SJCRH30 (cell line): ENCODE measurements around the gene KAT2A. TPM values are rescaled to one million over a fixed set of nuclear protein-coding genes. Genes with fewer than 3 reads are reported as not detected.

Source experiments
- DNase-seq, 2 experiments: peaks; one replicate each; pipeline ENCODE4 v3.0.0-alpha.2; 2015 to 2020
- H3K27ac ChIP-seq: fragments of 250-450 bp; sonication (Bioruptor Pico); 2 replicates; pipeline ENCODE4 v1.5.1; 2020; ENCODE audit warnings: mild to moderate bottlenecking, moderate library complexity
- H3K27me3 ChIP-seq: fragments of 250-450 bp; sonication (Bioruptor Pico); 2 replicates; pipeline ENCODE4 v1.5.1; 2020; ENCODE audit warnings: mild to moderate bottlenecking, moderate library complexity
- H3K36me3 ChIP-seq: fragments of 250-450 bp; sonication (Bioruptor Pico); 2 replicates; pipeline ENCODE4 v1.5.1; 2020; ENCODE audit warnings: mild to moderate bottlenecking, moderate library complexity
- H3K4me1 ChIP-seq: fragments of 250-450 bp; sonication (Bioruptor Pico); 2 replicates; pipeline ENCODE4 v1.5.1; 2020; ENCODE audit warnings: mild to moderate bottlenecking, moderate library complexity
- H3K4me3 ChIP-seq: fragments of 250-450 bp; sonication (Bioruptor Pico); 2 replicates; pipeline ENCODE4 v1.5.1; 2020; ENCODE audit warnings: mild to moderate bottlenecking, moderate library complexity
- H3K9me3 ChIP-seq: fragments of 250-450 bp; sonication (Bioruptor Pico); replicated peaks from 2 replicates; pipeline ENCODE4 v1.5.1; 2020; ENCODE audit warnings: mild to moderate bottlenecking, moderate library complexity
- total RNA-seq: library from RNA; depleted of rRNA; stranded (reverse); fragments of >200 nt; shearing (Covaris generic); gene quantifications from 2 replicates; pipeline ENCODE4 v1.2.3, GENCODE V29; 2014

The KAT2A gene
- total RNA-seq, 1 experiment from 2014 or later, result 27.2 TPM

DNA sequence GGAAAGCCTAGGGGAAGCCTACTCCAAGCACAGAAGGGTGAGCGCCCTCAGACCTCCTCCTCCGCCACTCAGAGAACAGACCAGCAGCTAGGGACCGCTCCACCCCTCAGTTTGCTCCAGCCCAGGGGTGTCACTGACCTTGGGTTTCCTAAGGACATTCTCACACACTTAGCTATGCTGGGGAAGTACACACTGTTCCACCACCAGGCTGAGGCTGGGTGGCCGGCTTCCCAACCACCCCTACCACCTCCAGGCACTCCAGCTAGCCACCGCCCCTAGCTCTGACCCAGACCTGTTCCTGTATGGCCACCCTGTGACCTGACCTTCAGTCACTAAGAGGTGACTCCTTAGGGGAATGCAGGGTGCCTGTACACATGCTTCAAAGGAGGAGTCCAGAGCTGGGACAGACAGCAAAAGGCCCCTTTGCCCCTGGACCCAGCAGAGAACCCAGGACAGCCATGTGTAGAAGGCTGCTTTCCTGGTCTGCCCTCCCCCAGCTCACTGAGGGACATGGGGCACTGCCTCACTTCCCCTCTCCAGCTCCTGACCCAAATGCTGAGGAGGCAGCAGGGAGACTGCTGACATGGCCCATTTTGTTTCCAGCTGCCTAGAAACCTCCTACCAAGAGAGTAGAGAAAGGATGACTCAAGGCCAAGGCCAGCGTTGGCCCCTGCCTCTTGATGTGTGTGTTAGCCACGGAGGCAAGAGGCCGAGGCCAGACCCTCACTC, 8.1 kb upstream of the KAT2A start:
- Histone ChIP-seq H3K4me1 (peaks cover 17% of the 10 kb centered on the region), H3K27me3 (no peaks in the 10 kb centered on the region), H3K27ac (no peak overlapping the region), H3K36me3 (peaks cover 19% of the 10 kb centered on the region), H3K9me3 (no peaks in the 10 kb centered on the region), H3K4me3 (no peak overlapping the region)
- DNase-seq, result no peak

DNA sequence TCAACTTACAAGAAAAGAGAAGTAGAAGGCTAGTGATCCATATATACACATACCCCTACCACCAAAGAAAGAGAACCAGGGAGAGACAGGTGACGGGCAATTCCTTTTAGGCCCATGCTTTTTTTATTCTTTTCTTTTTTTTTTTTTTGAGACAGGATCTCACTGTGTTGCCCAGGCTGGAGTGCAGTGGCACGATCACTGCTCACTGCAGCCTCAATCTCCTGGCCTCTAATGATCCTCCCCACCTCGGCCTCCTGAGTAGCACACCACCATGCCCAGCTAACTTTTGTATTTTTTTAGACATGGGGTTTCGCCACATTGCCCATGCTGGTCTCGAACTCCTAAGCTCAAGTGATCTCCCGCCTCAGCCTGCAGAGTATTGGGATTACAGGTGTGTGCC, 6.2 kb upstream of the KAT2A start:
- Histone ChIP-seq H3K4me1 (peaks cover 3% of the 10 kb centered on the region; the same call in 1 of the 2 replicates), H3K27ac (no peak overlapping the region), H3K27me3 (no peaks in the 10 kb centered on the region), H3K4me3 (no peak overlapping the region), H3K36me3 (peaks cover 23% of the 10 kb centered on the region), H3K9me3 (no peaks in the 10 kb centered on the region)
- no peak for DNase-seq

GRCh38 chr17:42126836-42127235, 5.7 kb upstream of the KAT2A start:
- DNase-seq, result no peak
- Histone ChIP-seq H3K27me3 (no peaks in the 10 kb centered on the region), H3K27ac (no peak overlapping the region), H3K4me1 (no peaks in the 10 kb centered on the region), H3K9me3 (no peaks in the 10 kb centered on the region), H3K4me3 (no peak overlapping the region), H3K36me3 (peaks cover 23% of the 10 kb centered on the region)

- no peak overlapping the region for H3K4me3 ChIP-seq
- no peaks in the 10 kb centered on the region for H3K9me3 ChIP-seq
- no peaks in the 10 kb centered on the region for H3K27me3 ChIP-seq
- no peak overlapping the region for H3K27ac ChIP-seq
- H3K36me3 ChIP-seq, result peaks cover 23% of the 10 kb centered on the region
- H3K4me1 ChIP-seq, result peaks cover under 1% of the 10 kb centered on the region; the same call in 1 of the 2 replicates
- no peak for DNase-seq
Observed at GRCh38 chr17:42125565-42125964, 4.4 kb upstream of the KAT2A start.

DNA sequence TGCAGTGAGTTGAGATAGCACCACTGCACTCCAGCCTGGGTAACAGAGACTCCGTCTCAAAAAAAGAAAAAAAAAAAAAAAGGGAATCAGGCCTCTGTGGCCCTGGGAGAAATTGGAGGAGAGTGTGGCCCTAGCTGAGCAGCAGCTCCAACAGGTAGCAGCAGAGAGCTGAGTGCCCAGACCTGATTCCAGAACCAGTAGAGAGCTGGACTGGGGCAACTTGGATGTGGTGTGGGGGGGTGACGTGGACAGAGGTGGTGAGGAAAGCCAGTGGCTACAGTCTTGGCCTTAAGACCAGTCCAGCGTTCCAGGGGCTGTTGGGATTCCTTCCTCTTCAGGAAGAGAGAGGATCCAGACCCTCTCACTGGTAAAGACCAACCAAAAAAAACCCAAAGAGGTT, 3.1 kb upstream of the KAT2A start:
- no peak overlapping the region for H3K4me3 ChIP-seq
- no peaks in the 10 kb centered on the region for H3K9me3 ChIP-seq
- DNase-seq, result no peak
- H3K27ac ChIP-seq, result no peak overlapping the region
- peaks cover 8% of the 10 kb centered on the region; the same call in 1 of the 2 replicates for H3K4me1 ChIP-seq
- peaks cover 16% of the 10 kb centered on the region for H3K36me3 ChIP-seq
- no peaks in the 10 kb centered on the region for H3K27me3 ChIP-seq

GRCh38 chr17:42122371-42123303, 1.5 kb upstream of the KAT2A start, which contains the start of gene HSPB9:
Gene HSPB9 (plus strand): TSS chr17:42122804. CDS start chr17:42122851, 47 bp downstream.
- Histone ChIP-seq H3K36me3 (peaks cover 12% of the 10 kb centered on the region), H3K4me3 (no peak within 1 kb of the TSS), H3K27me3 (no peaks in the 10 kb centered on the region), H3K9me3 (no peaks in the 10 kb centered on the region), H3K27ac (no peak within 1 kb of the TSS), H3K4me1 (peaks cover 8% of the 10 kb centered on the region; the same call in 1 of the 2 replicates)
- DNase-seq, result no peak

DNA sequence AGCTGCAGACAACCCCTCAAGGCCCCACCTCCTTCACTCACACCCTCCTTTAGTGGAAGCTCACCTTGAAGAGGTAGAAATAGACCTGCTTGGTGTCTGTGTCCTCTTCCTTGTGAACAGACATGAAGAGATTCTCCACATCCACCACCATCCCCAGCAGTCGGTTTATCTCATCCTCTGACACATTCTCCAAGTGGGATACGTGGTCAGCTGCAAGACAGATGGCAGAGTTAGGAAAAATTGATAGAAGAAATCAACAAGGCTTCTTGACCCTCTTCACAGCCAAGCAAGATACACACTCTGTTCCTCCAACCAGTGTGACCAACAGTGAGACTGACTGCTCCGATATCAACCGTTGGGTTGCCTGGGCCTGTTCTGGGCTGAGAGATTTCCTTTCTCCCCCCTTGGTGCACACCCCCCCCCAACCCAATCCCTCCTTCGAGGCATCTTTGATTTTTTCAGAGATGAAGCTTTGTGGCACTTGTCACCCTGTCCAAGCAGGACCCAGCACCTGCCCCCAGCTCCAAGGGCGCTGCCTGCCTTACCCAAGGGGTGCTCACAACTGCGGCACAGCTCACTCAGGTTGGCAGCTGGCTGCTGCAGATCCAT, 902 bp downstream of the KAT2A start:
- Histone ChIP-seq H3K9me3 (no peaks in the 10 kb centered on the region), H3K4me3 (peak overlapping the region; percentile 61), H3K4me1 (peaks cover 8% of the 10 kb centered on the region; the same call in 1 of the 2 replicates), H3K27ac (no peak overlapping the region), H3K36me3 (peaks cover 14% of the 10 kb centered on the region), H3K27me3 (no peaks in the 10 kb centered on the region)
- DNase-seq, result no peak

- no peak overlapping the region for H3K4me3 ChIP-seq
- H3K36me3 ChIP-seq, result peaks cover 14% of the 10 kb centered on the region
- no peak overlapping the region for H3K27ac ChIP-seq
- H3K27me3 ChIP-seq, result no peaks in the 10 kb centered on the region
- no peak for DNase-seq
- no peaks in the 10 kb centered on the region for H3K9me3 ChIP-seq
- peaks cover 8% of the 10 kb centered on the region; the same call in 1 of the 2 replicates for H3K4me1 ChIP-seq
Observed at GRCh38 chr17:42119301-42119700, 1.9 kb downstream of the KAT2A start.

DNA sequence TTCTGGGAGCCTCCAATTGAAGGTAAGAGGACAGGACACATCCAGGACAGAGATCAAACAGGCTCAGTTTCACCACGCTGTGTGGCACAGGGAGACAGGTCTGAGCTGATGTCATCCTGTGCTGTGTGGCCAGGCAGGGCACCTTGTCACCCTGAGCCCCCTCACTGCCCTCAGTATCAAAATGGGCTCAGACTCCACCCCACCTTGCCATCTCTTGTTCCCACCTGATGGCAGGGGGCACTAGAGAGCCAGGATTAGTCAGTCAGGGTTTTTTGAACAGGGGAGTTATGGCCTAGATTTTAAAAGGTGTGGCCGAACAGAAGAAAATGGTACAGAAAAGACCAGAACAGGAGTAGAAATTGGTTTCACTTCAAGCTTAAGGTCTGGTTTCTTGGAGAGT, 2.6 kb downstream of the KAT2A start:
- peaks cover 14% of the 10 kb centered on the region for H3K36me3 ChIP-seq
- H3K27ac ChIP-seq, result no peak overlapping the region
- DNase-seq, result peak; percentile 39 to 60
- H3K27me3 ChIP-seq, result no peaks in the 10 kb centered on the region
- no peaks in the 10 kb centered on the region for H3K9me3 ChIP-seq
- H3K4me3 ChIP-seq, result no peak overlapping the region
- peaks cover 8% of the 10 kb centered on the region; the same call in 1 of the 2 replicates for H3K4me1 ChIP-seq

- Histone ChIP-seq H3K27me3 (no peaks in the 10 kb centered on the region), H3K4me3 (no peak overlapping the region), H3K27ac (no peak overlapping the region), H3K36me3 (peaks cover 13% of the 10 kb centered on the region), H3K4me1 (peaks cover 8% of the 10 kb centered on the region; the same call in 1 of the 2 replicates), H3K9me3 (no peaks in the 10 kb centered on the region)
- DNase-seq, result no peak
Observed at GRCh38 chr17:42118126-42118510, 3.0 kb downstream of the KAT2A start.

- no peaks in the 10 kb centered on the region for H3K9me3 ChIP-seq
- peaks cover 8% of the 10 kb centered on the region; the same call in 1 of the 2 replicates for H3K4me1 ChIP-seq
- no peak overlapping the region for H3K4me3 ChIP-seq
- no peak for DNase-seq
- no peak overlapping the region for H3K27ac ChIP-seq
- peaks cover 11% of the 10 kb centered on the region for H3K36me3 ChIP-seq
- no peaks in the 10 kb centered on the region for H3K27me3 ChIP-seq
Observed at GRCh38 chr17:42117397-42118125, 3.6 kb downstream of the KAT2A start.

DNA sequence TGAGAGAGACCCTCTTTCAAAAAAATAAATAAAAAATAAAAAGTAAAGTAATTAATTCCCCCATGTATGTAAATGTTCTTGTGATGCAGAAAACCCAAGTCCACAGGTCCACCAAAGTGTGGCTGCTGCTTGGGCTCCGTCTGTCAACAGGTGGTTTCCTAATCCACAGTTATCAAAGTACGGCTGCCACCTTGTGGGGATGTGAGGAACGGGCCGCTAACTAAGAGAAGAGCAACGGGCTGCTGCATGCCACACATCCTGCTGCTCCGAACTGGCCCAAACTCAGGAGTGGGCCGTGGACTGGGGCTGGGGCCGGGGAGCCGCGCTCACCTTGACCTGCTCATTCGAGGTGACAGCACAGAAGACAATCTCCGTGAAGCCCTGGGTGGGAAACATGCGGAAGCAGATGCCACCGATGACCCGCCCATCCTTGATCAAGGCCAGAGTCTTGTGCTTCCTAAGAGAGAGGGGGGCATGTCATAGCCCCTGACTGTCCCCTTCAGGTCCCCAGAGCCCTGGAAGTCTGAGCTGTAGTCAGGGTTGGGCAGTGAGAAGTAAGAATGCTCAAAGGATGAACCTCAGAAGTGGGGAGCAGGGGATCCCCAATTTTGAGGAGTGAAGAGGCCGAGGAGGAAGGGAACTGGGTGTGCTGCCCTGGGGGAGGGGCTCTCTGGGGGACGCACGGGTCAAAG, 4.3 kb downstream of the KAT2A start:
- H3K4me3 ChIP-seq, result no peak overlapping the region
- no peaks in the 10 kb centered on the region for H3K9me3 ChIP-seq
- peaks cover 8% of the 10 kb centered on the region; the same call in 1 of the 2 replicates for H3K4me1 ChIP-seq
- peak; percentile 79 to 89 for DNase-seq
- H3K36me3 ChIP-seq, result peaks cover 11% of the 10 kb centered on the region
- H3K27ac ChIP-seq, result no peak overlapping the region
- no peaks in the 10 kb centered on the region for H3K27me3 ChIP-seq

- no peak for DNase-seq
- Histone ChIP-seq H3K4me3 (no peak overlapping the region), H3K27me3 (no peaks in the 10 kb centered on the region), H3K4me1 (no peaks in the 10 kb centered on the region), H3K9me3 (no peaks in the 10 kb centered on the region), H3K36me3 (peaks cover 11% of the 10 kb centered on the region), H3K27ac (no peak overlapping the region)
Observed at GRCh38 chr17:42114118-42114517, 7.0 kb downstream of the KAT2A start.
